WTC11 (cell line): ENCODE data around the gene MPI. TPM values are rescaled to one million over a fixed set of nuclear protein-coding genes. Genes with fewer than 3 reads are reported as not detected.

ENCODE experiments used
- ATAC-seq: fragments of 200-7000 bp; cut with Tn5 transposase; 2 replicates; pipeline ENCODE4 v1.10.0; 2021; ENCODE audit warnings: mild to moderate bottlenecking, moderate library complexity
- CTCF ChIA-PET: fragments of 300-600 bp; sonication (Branson Sonifier 250); formaldehyde crosslinking; loops from one replicate; lab custom pipeline; 2021; ENCODE audit warnings: antibody characterized with exemption; lab: Charles Lee
- POLR2A ChIA-PET: fragments of 350-600 bp; sonication (Branson Sonifier 250); formaldehyde crosslinking; loops from one replicate; lab custom pipeline; 2021; ENCODE audit warnings: antibody characterized with exemption; lab: Charles Lee
- DNase-seq: peaks from one replicate; pipeline ENCODE4 v3.0.0; 2021; ENCODE audit warnings: low spot score
- H3K27ac Mint-ChIP-seq: 2 replicates; pipeline ENCODE4 v1.8.0; 2021; ENCODE audit warnings: mixed read lengths
- H3K27me3 Mint-ChIP-seq: 2 replicates; pipeline ENCODE4 v1.8.0; 2021; ENCODE audit warnings: low read depth, mild to moderate bottlenecking, moderate library complexity, mixed read lengths
- H3K36me3 Mint-ChIP-seq: 2 replicates; pipeline ENCODE4 v1.8.0; 2021; ENCODE audit warnings: mixed read lengths
- H3K4me1 Mint-ChIP-seq: 2 replicates; pipeline ENCODE4 v1.8.0; 2022; ENCODE audit warnings: mixed read lengths
- H3K4me3 Mint-ChIP-seq: 2 replicates; pipeline ENCODE4 v1.8.0; 2021; ENCODE audit warnings: mild to moderate bottlenecking, moderate library complexity, mixed read lengths
- H3K9me3 Mint-ChIP-seq: 2 replicates; pipeline ENCODE4 v1.8.0; 2021; ENCODE audit warnings: mixed read lengths
- ATF1 ChIP-seq: sonication (generic); formaldehyde crosslinking; IDR thresholded peaks from 2 replicates; pipeline ENCODE4 v1.8.1; 2023; ENCODE audit warnings: mild to moderate bottlenecking, moderate library complexity, missing genetic modification reagents
- CTCF ChIP-seq: fragments of 200-600 bp; IDR thresholded peaks from 2 replicates; pipeline ENCODE4 v1.8.0; 2022; ENCODE audit warnings: antibody characterized with exemption
- ELF4 ChIP-seq: sonication (generic); formaldehyde crosslinking; IDR thresholded peaks from 2 replicates; pipeline ENCODE4 v1.8.1; 2022; ENCODE audit warnings: low read depth, mild to moderate bottlenecking, moderate library complexity, missing genetic modification reagents
- NFATC4 ChIP-seq: fragments of 250-450 bp; sonication (Bioruptor Pico); IDR thresholded peaks from 2 replicates; pipeline ENCODE4 v1.9.0; 2021; ENCODE audit warnings: mild to moderate bottlenecking
- NFE2L1 ChIP-seq: sonication (generic); formaldehyde crosslinking; IDR thresholded peaks from 2 replicates; pipeline ENCODE4 v1.8.1; 2023; ENCODE audit warnings: missing genetic modification reagents
- OVOL2 ChIP-seq: fragments of 250-450 bp; sonication (Bioruptor Pico); IDR thresholded peaks from 2 replicates; pipeline ENCODE4 v1.9.0; 2021; ENCODE audit warnings: mild to moderate bottlenecking, borderline replicate concordance
- RELA ChIP-seq: sonication (generic); formaldehyde crosslinking; IDR thresholded peaks from 2 replicates; pipeline ENCODE4 v1.8.1; 2022; ENCODE audit warnings: missing genetic modification reagents, mild to moderate bottlenecking, borderline replicate concordance
- TP53 ChIP-seq: sonication (generic); formaldehyde crosslinking; IDR thresholded peaks from 2 replicates; pipeline ENCODE4 v1.8.1; 2023; ENCODE audit warnings: mild to moderate bottlenecking, missing genetic modification reagents
- ZBTB21 ChIP-seq: sonication (generic); formaldehyde crosslinking; IDR thresholded peaks from 2 replicates; pipeline ENCODE4 v1.8.1; 2023; ENCODE audit warnings: mild to moderate bottlenecking, missing genetic modification reagents, borderline replicate concordance
- ZBTB43 ChIP-seq: sonication (generic); formaldehyde crosslinking; IDR thresholded peaks from 2 replicates; pipeline ENCODE4 v1.8.1; 2023; ENCODE audit warnings: mild to moderate bottlenecking, missing genetic modification reagents
- ZNF138 ChIP-seq: sonication (generic); formaldehyde crosslinking; conservative IDR thresholded peaks from 2 replicates; pipeline ENCODE4 v1.8.1; 2022; ENCODE audit warnings: mild to moderate bottlenecking, moderate library complexity, missing genetic modification reagents
- ZNF263 ChIP-seq: sonication (generic); formaldehyde crosslinking; IDR thresholded peaks from 2 replicates; pipeline ENCODE4 v1.8.1; 2022; ENCODE audit warnings: low read depth, mild to moderate bottlenecking, moderate library complexity, missing genetic modification reagents
- total RNA-seq: library from RNA; stranded (reverse); gene quantifications from 3 replicates; pipeline ENCODE4 v1.2.3, GENCODE V29; 2021
- TF ChIP-seq, protein P1 (sequence below): sonication (generic); formaldehyde crosslinking; IDR thresholded peaks from 2 replicates; pipeline ENCODE4 v1.8.1; 2022; ENCODE audit warnings: mild to moderate bottlenecking, moderate library complexity, missing genetic modification reagents
- TF ChIP-seq, protein P2 (sequence below): fragments of 250-450 bp; sonication (Bioruptor Pico); IDR thresholded peaks from 2 replicates; pipeline ENCODE4 v1.9.0; 2021; ENCODE audit warnings: moderate library complexity, mild to moderate bottlenecking, inconsistent platforms, borderline replicate concordance
- TF ChIP-seq, protein P3 (sequence below): sonication (generic); formaldehyde crosslinking; IDR thresholded peaks from 2 replicates; pipeline ENCODE4 v1.8.0; 2022; ENCODE audit warnings: mild to moderate bottlenecking, missing genetic modification reagents
- TF ChIP-seq, protein P4 (sequence below): sonication (generic); formaldehyde crosslinking; IDR thresholded peaks from 2 replicates; pipeline ENCODE4 v1.8.0; 2022; ENCODE audit warnings: mild to moderate bottlenecking, missing genetic modification reagents

Gene MPI
- total RNA-seq, 1 experiment from 2014 or later, result 36.3 TPM

DNA sequence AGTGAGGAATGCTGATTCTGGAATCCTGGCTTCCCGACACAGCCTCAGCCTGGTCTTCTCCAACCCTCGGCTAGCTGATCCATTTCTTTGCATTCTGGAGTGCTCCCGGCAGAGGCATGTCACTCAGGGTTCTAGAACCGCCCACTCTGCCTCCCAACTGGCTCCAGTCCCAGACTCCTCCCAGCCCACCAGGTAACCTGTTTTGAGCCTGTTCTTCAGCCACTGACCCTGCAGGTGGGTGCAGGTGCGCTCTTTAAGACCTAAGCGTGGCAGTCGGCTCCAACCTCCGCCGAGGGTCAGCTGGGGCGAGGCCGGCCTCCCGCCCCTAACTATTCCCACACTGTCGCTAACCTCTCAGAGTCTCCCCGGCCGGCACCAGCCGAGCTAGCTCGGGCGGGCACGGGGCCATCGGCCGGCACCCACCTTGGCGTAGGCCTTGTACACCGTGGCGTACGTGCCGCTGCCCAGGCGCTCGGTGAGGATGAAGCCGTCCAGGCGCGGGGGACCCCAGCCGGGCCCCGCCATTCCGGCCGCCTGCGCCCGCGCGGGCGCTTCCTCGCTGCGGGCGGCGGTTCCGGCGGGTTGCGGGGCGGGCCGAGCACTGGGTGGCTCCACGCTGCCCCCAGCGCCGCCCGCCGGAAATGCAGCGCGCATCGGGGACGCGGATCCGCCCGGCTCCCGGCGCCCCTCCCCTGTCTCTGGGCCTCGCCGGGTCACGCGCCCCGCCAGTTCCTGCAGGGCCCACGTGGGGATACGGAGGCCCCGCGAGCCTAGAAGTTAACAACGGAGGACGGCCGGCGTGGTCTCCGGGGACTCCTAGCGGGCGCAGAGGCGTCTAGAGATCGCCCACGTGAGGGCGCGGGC lies 47.0 kb upstream of the MPI start, which contains the start of gene ULK3 (continued):
- TF ChIP-seq ZNF138 (CRISPR knock-in tag) (0 out of 2 replicates have a peak, but pooled peaks have one; percentile 27), OVOL2 (CRISPR knock-in tag) (no peak), RELA (CRISPR knock-in tag) (peak; percentile 78; the same call in 1 of the 2 replicates), ZNF263 (CRISPR knock-in tag) (peak; percentile 77; the same call in 1 of the 2 replicates), NFATC4 (CRISPR knock-in tag) (peak; percentile 72; the same call in 1 of the 2 replicates), ATF1 (CRISPR knock-in tag) (no peak), CTCF (peak; percentile 76), ELF4 (CRISPR knock-in tag) (no peak), TP53 (peak; percentile 53; the same call in 1 of the 2 replicates), NFE2L1 (CRISPR knock-in tag) (peak; percentile 61; the same call in 1 of the 2 replicates), ZBTB21 (CRISPR knock-in tag) (peak; percentile 64; the same call in 1 of the 2 replicates)
- TF ChIP-seq, protein P1, sequence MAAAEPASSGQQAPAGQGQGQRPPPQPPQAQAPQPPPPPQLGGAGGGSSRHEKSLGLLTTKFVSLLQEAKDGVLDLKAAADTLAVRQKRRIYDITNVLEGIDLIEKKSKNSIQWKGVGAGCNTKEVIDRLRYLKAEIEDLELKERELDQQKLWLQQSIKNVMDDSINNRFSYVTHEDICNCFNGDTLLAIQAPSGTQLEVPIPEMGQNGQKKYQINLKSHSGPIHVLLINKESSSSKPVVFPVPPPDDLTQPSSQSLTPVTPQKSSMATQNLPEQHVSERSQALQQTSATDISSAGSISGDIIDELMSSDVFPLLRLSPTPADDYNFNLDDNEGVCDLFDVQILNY (CRISPR knock-in tag), result 0 out of 2 replicates have a peak, but pooled peaks have one; percentile 48
- TF ChIP-seq, protein P2, sequence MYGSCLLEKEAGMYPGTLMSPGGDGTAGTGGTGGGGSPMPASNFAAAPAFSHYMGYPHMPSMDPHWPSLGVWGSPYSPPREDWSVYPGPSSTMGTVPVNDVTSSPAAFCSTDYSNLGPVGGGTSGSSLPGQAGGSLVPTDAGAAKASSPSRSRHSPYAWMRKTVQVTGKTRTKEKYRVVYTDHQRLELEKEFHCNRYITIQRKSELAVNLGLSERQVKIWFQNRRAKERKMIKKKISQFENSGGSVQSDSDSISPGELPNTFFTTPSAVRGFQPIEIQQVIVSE (CRISPR knock-in tag), result no peak
- TF ChIP-seq, protein P3, sequence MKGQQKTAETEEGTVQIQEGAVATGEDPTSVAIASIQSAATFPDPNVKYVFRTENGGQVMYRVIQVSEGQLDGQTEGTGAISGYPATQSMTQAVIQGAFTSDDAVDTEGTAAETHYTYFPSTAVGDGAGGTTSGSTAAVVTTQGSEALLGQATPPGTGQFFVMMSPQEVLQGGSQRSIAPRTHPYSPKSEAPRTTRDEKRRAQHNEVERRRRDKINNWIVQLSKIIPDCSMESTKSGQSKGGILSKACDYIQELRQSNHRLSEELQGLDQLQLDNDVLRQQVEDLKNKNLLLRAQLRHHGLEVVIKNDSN, result peak; percentile 92

DNA sequence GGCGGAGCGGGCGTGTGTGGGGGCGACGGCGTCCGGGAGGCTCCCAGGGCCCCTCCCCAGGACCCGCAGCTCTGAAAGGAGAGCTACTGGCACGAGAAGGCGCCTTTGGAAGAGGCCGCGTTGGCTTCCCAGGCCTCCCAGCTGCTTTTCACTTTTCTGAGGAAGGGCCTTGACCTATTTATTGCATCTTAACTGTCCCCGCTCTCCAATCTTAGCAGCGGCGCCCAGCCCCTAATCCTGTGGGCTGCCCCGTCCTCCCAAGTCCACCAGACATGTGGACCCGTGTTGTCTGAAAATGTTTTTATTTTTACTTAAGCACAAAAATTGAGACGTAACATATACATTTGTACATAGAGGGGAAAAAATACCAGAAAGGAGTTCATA lies 46.4 kb upstream of the MPI start:
- peaks cover 6% of the 10 kb centered on the region for H3K36me3 Mint-ChIP-seq
- TF ChIP-seq CTCF (0 out of 2 replicates have a peak, but pooled peaks have one; percentile 8), ZBTB43 (CRISPR knock-in tag) (no peak)
- TF ChIP-seq, protein P4, sequence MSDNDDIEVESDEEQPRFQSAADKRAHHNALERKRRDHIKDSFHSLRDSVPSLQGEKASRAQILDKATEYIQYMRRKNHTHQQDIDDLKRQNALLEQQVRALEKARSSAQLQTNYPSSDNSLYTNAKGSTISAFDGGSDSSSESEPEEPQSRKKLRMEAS (CRISPR knock-in tag), result peak; percentile 22; the same call in 1 of the 2 replicates

More for the DNA sequence above, 46.4 kb upstream of the MPI start:
- H3K27ac Mint-ChIP-seq, result peak overlapping the region; percentile 91
- DNase-seq, result no peak
- H3K4me1 Mint-ChIP-seq, result peaks cover 21% of the 10 kb centered on the region
- CTCF ChIA-PET, result interaction anchor here (0.6 to 5.1 kb wide), 14 partner anchors 12 to 211 kb away, joined by 3 to 34 read pairs (median 6); partner anchors contain the start of gene CPLX3
- H3K9me3 Mint-ChIP-seq, result no peaks in the 10 kb centered on the region
- H3K4me3 Mint-ChIP-seq, result peak overlapping the region; percentile 81
- POLR2A ChIA-PET, result interaction anchor here (1.4 kb wide), 1 partner anchor 63 kb away, joined by 3 read pairs; the partner anchor contains the start of gene FAM219B
- no peak for ATAC-seq
- no peaks in the 10 kb centered on the region for H3K27me3 Mint-ChIP-seq
